Measurements from ENCODE around the gene KCNQ1OT1.

Gene KCNQ1OT1

DNA sequence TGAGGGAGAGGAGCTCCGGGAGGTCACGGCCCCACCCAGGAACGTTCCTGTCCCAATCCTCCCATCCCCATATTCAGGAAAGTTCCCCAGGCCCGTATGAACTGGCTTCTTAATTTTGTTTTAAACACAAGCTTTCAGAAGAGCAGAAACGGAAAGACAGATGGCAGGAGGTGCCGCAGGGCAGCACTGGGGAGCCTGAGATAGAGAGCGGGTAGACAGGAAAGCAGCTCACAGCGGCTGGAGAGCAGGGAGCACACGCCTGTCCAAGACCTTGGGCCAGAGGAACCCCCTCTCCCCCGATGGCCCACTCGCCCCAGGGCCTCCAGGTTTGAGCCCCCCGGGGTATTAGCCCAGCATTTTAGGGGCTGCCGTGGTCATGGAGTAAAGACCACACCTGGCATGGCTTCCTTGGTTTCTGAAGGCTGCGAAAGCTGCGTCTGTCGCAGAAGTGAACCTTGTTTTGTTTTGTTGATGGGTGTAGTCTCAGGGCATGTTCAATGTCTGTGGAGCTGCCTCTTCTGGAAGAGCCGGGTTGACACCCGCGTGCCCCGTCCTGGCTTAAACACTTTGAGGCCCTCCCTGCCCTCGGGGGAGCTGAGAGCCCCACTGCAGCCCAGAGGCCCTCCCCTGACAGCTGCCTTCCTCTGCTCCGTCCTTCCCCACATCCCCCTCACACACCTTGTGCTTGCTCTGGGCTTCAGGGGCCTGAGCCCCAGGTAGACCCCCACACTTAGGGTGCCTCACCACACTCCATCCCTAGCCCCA is 17.9 kb upstream of the KCNQ1OT1 start:
- DNase-seq (ENCODE audit: insufficient read length, low spot score) = no peak
- FAIRE-seq = no peak
- TF ChIP-seq, protein P1, sequence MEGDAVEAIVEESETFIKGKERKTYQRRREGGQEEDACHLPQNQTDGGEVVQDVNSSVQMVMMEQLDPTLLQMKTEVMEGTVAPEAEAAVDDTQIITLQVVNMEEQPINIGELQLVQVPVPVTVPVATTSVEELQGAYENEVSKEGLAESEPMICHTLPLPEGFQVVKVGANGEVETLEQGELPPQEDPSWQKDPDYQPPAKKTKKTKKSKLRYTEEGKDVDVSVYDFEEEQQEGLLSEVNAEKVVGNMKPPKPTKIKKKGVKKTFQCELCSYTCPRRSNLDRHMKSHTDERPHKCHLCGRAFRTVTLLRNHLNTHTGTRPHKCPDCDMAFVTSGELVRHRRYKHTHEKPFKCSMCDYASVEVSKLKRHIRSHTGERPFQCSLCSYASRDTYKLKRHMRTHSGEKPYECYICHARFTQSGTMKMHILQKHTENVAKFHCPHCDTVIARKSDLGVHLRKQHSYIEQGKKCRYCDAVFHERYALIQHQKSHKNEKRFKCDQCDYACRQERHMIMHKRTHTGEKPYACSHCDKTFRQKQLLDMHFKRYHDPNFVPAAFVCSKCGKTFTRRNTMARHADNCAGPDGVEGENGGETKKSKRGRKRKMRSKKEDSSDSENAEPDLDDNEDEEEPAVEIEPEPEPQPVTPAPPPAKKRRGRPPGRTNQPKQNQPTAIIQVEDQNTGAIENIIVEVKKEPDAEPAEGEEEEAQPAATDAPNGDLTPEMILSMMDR (IDR thresholded peaks at IDR 0.05; ENCODE audit: insufficient read depth, missing control alignments) = no peak

DNA sequence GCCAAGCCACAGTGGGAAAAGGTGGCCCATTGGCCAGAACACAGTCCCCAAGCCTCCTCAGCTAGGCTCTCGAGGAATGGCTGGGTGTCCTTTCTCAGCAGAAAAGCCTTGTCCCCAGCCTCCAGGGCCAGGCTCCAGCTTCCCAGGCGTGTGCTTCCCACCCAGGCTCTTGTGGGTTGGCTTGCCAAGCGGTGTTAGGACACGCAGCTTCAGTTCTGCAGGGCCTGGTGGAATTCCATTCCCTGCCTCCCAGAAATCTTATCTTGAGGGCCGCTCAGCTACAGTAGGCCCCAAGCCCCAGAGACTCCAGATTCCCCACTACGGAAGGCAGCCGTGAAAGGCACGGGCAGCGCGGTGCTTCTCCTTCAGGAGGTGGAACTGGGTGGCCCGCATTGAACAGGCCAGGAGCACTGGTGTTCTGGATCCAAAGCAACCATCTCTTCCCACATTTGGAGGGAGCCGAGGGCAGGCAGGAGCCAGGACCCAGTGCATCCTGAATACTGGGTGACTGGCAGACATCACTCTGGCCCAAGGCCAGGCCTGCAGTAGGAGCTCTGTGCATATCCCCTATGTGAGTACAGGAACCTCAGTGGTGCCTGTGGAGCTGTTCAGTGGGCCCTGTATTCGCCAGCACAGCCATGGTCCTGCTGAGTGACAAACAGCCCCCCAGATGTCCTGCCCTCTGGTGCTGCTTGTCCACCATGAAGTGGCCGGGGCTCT is 16.7 kb upstream of the KCNQ1OT1 start:
- FAIRE-seq = no peak
- TF ChIP-seq, protein P1 (IDR thresholded peaks at IDR 0.05; ENCODE audit: insufficient read depth, missing control alignments) = no peak
- DNase-seq (ENCODE audit: insufficient read length, low spot score) = no peak

DNA sequence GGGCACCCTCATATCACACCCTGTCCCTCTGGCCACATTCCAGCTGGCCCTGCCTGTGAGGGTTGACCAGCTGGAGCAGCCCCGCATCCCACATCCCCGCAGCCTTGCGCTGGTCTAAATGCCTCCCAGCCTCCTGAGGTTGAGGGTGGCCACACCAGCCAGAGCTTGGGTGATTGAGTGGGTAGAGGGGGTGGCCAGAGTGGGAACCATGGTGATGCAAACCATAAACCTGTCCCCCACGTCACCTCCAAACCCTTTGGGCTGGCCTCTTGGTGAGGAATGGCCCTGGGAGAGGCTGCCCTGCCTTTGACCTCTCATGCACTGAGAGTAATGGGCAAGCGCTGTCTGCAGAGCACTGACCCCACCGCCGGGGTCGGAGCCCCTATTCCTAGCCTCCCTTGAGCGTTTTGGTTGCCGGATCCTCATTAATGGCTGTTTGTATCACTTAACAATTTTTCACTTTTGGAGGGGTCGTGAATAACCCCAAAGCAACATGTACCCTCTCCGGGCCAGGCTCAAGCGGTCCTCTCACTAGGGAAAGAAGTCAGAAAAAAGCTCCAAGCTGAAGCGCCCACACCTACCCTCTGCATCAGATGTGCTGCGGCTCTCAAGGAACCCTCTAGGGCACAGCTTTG is 16.0 kb upstream of the KCNQ1OT1 start:
- FAIRE-seq = no peak
- TF ChIP-seq, protein P1 (IDR thresholded peaks at IDR 0.05; ENCODE audit: insufficient read depth, missing control alignments) = no peak
- no peak for DNase-seq (ENCODE audit: insufficient read length, low spot score)

DNA sequence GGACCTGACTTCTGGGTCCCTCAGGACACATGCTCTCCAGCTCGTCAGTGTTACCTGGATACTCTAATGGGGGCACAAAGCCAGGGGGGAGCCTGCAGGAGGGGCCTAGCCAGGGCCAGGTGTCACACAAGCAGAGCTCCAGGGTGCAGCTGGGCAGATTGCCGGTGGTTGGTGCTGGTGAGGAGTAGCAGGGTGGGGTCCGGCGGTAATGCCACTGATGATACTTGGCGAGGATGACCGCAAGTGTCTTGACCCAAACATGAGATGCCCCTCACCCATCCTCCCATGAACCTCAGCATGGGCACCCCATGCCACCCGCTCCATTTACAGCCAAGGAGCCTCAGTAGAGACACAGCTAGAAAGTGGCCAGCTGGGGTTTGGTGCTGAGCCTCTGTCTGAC is 15.1 kb upstream of the KCNQ1OT1 start:
- TF ChIP-seq, protein P1 (IDR thresholded peaks at IDR 0.05; ENCODE audit: insufficient read depth, missing control alignments) = no peak
- FAIRE-seq = no peak
- DNase-seq (ENCODE audit: insufficient read length, low spot score) = no peak

DNA sequence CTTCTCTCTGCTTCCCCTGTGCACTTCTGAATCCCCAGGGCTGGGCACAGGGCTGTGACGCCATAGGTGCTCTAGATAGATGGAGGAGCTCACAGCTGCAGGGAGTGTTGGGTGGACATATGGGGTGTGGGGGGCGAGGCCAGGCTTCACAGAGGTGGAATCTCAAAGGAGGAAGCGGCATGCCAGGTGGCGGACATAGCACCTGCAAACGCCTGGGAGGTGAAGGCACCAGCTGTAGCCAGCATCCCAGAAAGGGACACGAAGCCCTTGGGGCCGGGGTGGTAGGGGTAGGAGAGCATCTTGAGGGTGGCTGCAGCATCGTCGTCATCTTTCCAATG is 14.6 kb upstream of the KCNQ1OT1 start:
- FAIRE-seq (no peak), DNase-seq (ENCODE audit: insufficient read length, low spot score) (no peak)
- TF ChIP-seq, protein P1 (IDR thresholded peaks at IDR 0.05; ENCODE audit: insufficient read depth, missing control alignments) = no peak

DNA sequence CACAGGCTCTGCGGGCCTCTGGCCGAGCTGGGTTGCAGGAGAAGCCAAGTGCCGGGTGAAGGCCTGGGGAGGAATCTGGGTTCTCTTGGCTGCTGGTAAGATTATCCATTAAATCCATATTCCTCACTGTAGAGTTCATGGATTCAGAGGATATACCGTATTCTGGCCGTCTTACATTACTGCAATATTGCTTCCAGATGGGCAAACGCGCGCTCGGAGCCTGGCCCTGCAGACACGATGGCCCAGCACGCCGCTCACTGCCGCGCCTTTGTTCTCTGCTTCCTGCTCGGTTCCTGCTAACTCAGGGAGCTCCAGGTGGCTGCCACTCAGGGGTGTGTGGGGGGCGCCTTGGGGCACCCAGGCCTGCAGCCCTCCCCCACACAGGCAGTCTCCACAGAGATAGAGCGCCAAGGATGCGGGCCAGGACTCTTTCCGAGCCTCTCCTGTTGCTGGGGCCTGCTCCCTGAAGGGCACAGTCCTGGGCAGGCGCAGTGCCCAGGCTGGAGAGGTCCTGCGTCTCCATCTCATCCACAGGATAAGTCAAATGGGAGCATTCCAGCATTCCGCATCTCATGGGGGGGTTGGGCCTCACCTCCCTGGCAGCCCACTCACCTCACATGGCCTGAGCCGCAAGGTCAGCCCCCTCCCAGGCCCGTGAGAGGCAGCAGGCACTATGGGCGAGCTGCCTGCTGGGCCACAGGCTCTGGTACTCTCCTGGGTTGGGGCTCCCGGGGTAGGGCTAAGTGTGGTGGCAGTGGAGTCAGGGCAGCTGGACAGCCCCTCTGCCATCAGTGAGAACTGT is 14.1 kb upstream of the KCNQ1OT1 start:
- TF ChIP-seq, protein P1 (IDR thresholded peaks at IDR 0.05; ENCODE audit: insufficient read depth, missing control alignments) = no peak
- DNase-seq (ENCODE audit: insufficient read length, low spot score) (no peak), FAIRE-seq (no peak)
